Lung (tissue), 12 donors: ENCODE results near the gene FBXL16. TPM values are rescaled to one million over a fixed set of nuclear protein-coding genes. Genes with fewer than 3 reads are reported as not detected.

Experiments used
- ATAC-seq: fragments of 200-7000 bp; cut with Tn5 transposase; one replicate; pipeline ENCODE4 v1.9.1; 2020; ENCODE audit warnings: moderate number of reproducible peaks; ENCODE audit not compliant: insufficient read depth, low FRiP score
- DNase-seq, 3 donors: peaks; one replicate each; pipeline ENCODE4 v3.0.0-alpha.2; 2013 to 2017
- H3K27ac ChIP-seq, 2 donors: one replicate each; pipeline ENCODE4 v1.5.1; 2013; ENCODE audit warnings: mild to moderate bottlenecking in 2 of 2, moderate library complexity in 2 of 2, control low read depth in 1 of 2, inconsistent platforms in 1 of 2, low read depth in 1 of 2, low read length in 1 of 2
- H3K27me3 ChIP-seq, 3 donors: one replicate each; pipeline ENCODE4 v1.5.1; 2013; ENCODE audit warnings: low read length in 2 of 3; ENCODE audit not compliant: control insufficient read depth in 3 of 3, insufficient read depth in 3 of 3
- H3K36me3 ChIP-seq, 4 donors: one replicate each; pipeline ENCODE4 v1.5.1; 2013; ENCODE audit warnings: low read length in 4 of 4, mild to moderate bottlenecking in 1 of 4, moderate library complexity in 1 of 4; ENCODE audit not compliant: control insufficient read depth in 4 of 4, insufficient read depth in 4 of 4
- H3K4me1 ChIP-seq, 5 donors: one replicate each; pipeline ENCODE4 v1.5.1; 2013; ENCODE audit warnings: low read length in 5 of 5, mild to moderate bottlenecking in 2 of 5, moderate library complexity in 1 of 5; ENCODE audit not compliant: control insufficient read depth in 5 of 5, insufficient read depth in 5 of 5
- H3K4me3 ChIP-seq: one replicate; pipeline ENCODE4 v1.5.1; 2013; ENCODE audit warnings: mild to moderate bottlenecking, control low read depth, moderate library complexity
- H3K9ac ChIP-seq, 2 donors: one replicate each; pipeline ENCODE4 v1.5.1; 2013; ENCODE audit warnings: low read length in 2 of 2, control low read depth in 1 of 2; ENCODE audit not compliant: insufficient read depth in 1 of 2
- H3K9me3 ChIP-seq, 4 donors: one replicate each; pipeline ENCODE4 v1.5.1; 2013; ENCODE audit warnings: low read length in 3 of 4, mild to moderate bottlenecking in 1 of 4, moderate library complexity in 1 of 4; ENCODE audit not compliant: control insufficient read depth in 4 of 4, insufficient read depth in 3 of 4
- WGBS, 2 donors: extraction: QIAGEN DNeasy Blood & Tissue Kit; methylation state at CpG; one replicate each; pipeline ENCODE4 v1.1.7; 2013; 5-methylcytosine and 5-hydroxymethylcytosine counted together
- polyA plus RNA-seq, 2 donors: library from polyadenylated mRNA; stranded (reverse); fragments of 200-250 nt; gene quantifications; one replicate each; pipeline ENCODE4 v1.2.1, GENCODE V29; 2013
- total RNA-seq, 2 donors: library from RNA; depleted of rRNA in 1 of 2; stranded (reverse); fragments of >200 nt in 1 of 2; gene quantifications; one replicate each; pipeline ENCODE4 v1.2.1, GENCODE V29; 2014 to 2021
- TF ChIP-seq, protein P1 (sequence below): IDR thresholded peaks from 2 replicates; pipeline ENCODE4 v1.5.1; 2012; ENCODE audit warnings: mild to moderate bottlenecking; ENCODE audit errors: control extremely low read depth, extremely low read depth
- donor health status: control.
- donor health status: control.
- donor health status: Bipolar disorder and iron deficiency.
- donor health status: healthy.
- donor health status: DM: yes; HTN: yes; CAD: no.

The FBXL16 gene
- total and polyA plus RNA-seq, 4 donors, result 0.14 to 7.4 (median 2.9) TPM

DNA sequence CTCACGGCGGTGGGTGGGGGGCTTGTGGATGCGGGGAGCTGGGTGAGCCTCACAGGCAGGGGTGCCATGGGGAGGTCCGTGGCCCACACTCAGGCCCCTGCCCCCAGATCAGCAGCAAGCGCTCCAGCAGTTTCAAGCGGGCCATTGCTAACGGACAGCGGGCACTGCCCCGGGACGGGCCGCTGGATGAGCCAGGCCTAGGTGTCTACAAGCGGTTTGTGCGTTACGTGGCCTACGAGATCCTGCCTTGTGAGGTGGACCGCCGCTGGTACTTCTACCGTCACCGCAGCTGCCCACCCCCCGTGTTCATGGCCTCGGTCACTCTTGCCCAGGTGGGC lies 29.1 kb downstream of the FBXL16 start:
- H3K4me1 ChIP-seq, result peaks cover 2 to 23% (median 13%) of the 10 kb centered on the region in 5 donors
- peaks cover 1 to 24% (median 12%) of the 10 kb centered on the region in 4 donors for H3K36me3 ChIP-seq
- H3K9ac ChIP-seq, result no peak overlapping the region
- no peak overlapping the region for H3K27ac ChIP-seq
- TF ChIP-seq, protein P1, sequence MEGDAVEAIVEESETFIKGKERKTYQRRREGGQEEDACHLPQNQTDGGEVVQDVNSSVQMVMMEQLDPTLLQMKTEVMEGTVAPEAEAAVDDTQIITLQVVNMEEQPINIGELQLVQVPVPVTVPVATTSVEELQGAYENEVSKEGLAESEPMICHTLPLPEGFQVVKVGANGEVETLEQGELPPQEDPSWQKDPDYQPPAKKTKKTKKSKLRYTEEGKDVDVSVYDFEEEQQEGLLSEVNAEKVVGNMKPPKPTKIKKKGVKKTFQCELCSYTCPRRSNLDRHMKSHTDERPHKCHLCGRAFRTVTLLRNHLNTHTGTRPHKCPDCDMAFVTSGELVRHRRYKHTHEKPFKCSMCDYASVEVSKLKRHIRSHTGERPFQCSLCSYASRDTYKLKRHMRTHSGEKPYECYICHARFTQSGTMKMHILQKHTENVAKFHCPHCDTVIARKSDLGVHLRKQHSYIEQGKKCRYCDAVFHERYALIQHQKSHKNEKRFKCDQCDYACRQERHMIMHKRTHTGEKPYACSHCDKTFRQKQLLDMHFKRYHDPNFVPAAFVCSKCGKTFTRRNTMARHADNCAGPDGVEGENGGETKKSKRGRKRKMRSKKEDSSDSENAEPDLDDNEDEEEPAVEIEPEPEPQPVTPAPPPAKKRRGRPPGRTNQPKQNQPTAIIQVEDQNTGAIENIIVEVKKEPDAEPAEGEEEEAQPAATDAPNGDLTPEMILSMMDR, result no peak
- H3K4me3 ChIP-seq, result no peak overlapping the region
- ATAC-seq, result no peak
- DNase-seq, result no peak
- H3K27me3 ChIP-seq, result no peaks in the 10 kb centered on the region
- H3K9me3 ChIP-seq, result peaks cover 0 to 4% (median 0%) of the 10 kb centered on the region in 4 donors
- 82 to 87% methylated on average over 20 to 21 of the region's 21 CpGs for WGBS, 2 donors

DNA sequence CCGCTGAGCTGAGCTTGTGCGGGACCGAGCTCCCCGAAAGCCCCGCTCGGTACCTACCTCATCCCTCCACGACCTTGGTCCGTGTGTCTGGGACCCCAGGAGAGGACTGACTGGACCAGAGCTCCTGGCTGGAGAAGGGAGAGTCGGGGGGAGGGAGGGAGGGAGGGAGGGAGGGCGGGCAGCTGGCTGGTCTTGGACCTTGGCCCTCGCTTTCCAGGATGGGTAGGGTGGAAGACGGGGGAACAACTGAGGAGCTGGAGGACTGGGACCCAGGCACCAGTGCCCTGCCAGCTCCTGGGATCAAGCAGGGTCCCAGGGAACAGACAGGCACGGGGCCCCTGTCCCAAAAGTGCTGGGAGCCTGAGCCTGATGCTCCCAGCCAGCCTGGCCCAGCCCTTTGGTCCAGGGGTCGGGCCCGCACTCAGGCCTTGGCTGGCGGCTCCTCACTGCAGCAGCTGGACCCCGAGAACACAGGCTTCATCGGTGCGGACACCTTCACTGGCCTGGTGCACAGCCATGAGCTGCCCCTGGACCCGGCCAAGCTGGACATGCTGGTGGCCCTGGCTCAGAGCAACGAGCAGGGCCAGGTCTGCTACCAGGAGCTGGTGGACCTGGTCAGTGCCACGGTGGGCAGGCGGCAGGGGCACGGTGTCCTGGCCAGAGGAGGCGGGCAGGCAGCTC lies 29.6 kb downstream of the FBXL16 start:
- H3K27ac ChIP-seq, result no peak overlapping the region
- peaks cover 0 to 4% (median 0%) of the 10 kb centered on the region in 4 donors for H3K9me3 ChIP-seq
- H3K4me1 ChIP-seq, result peaks cover 0 to 18% (median 11%) of the 10 kb centered on the region in 5 donors
- no peak overlapping the region for H3K4me3 ChIP-seq
- peaks cover 2 to 29% (median 13%) of the 10 kb centered on the region in 4 donors for H3K36me3 ChIP-seq
- no peaks in the 10 kb centered on the region for H3K27me3 ChIP-seq
- no peak for ATAC-seq
- TF ChIP-seq, protein P1, result no peak
- DNase-seq, result no peak
- H3K9ac ChIP-seq, result no peak overlapping the region
- 51 to 56% methylated on average over 19 to 25 of the region's 25 CpGs for WGBS, 2 donors

DNA sequence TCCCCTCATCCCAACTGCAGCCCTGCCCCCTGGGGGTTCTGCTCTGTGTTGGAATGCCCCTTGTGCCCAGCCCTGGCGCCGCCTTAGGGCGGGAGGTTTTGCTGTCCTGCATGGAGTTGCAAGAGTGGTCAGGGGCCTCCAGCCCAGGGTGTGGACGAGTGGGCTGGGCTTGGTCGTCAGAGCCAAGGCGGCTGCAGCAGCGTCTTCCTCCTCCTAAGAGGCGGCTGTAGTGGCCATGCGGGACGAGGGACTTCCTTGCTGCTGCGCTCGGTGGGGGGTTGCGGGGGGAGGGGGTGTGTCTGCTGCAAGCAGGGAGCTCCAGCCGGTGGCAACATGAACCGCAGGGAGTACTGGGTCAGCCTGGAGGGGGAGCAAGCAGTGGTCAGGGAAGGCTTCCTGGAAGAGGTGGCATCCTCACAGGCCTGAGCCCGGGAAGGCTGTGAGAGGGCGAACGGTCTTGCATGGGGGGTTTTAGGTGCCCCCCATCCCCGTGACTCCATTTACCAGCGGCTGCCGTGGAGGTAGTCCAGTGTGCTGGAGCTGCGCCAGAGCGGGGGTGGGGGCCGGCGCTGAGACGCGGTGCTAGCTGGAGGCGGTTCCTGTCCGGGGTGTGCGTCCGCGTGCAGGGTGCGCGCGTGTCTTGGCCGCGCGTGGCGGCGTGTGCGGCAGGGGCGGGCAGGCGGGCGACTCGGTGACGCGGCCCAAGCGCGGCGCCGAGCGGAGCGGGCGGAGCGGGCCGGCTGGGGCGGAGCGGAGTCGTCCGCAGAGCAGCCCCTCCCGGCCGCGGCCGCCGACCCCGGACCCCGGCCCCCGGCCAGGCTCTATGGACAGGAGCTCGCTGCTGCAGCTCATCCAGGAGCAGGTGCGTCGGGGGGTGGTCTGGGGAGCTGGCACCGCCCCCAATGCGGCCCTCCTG lies 30.4 kb downstream of the FBXL16 start, which contains the start of gene RHBDL1:
RHBDL1 (plus strand) TSS at position 704 of the 916 bp plus-strand sequence; CDS start at position 824, 120 bp downstream.
- DNase-seq, result peak in 1 of 3 donors; percentile 49
- ATAC-seq, result no peak
- Histone ChIP-seq H3K27ac (no peak within 1 kb of the TSS), H3K4me3 (no peak within 1 kb of the TSS), H3K27me3 (no peaks in the 10 kb centered on the region), H3K9ac (no peak within 1 kb of the TSS), H3K4me1 (peaks cover 0 to 17% (median 11%) of the 10 kb centered on the region in 5 donors), H3K9me3 (peaks cover 0 to 4% (median 0%) of the 10 kb centered on the region in 4 donors), H3K36me3 (peaks cover 2 to 37% (median 17%) of the 10 kb centered on the region in 4 donors)
- TF ChIP-seq, protein P1, result no peak
- WGBS, 2 donors, result 5 to 6% methylated on average over 66 to 73 of the region's 73 CpGs
